Cortex of kidney (tissue), 1 donor: ENCODE data around the gene LSS.
"Not testable (repeated sequence)": the region's sequence is repeated elsewhere in the genome, so short reads cannot be mapped to it uniquely, and the experiment has no call there.

Source experiments
- DNase-seq: peaks from one replicate; lab custom pipeline; 2025; lab: John Stamatoyannopoulos, UW

Gene LSS

GRCh38 chr21:46152927-46153246, 75.7 kb downstream of the LSS start:
- no peak for DNase-seq

GRCh38 chr21:46151989-46152926, 76.3 kb downstream of the LSS start:
- DNase-seq, result no peak

- no peak for DNase-seq
Observed at GRCh38 chr21:46151261-46151988, 77.1 kb downstream of the LSS start.

- no peak for DNase-seq
Observed at GRCh38 chr21:46150491-46151121, 78.0 kb downstream of the LSS start.

GRCh38 chr21:46150073-46150472, 78.5 kb downstream of the LSS start:
- no peak for DNase-seq

- DNase-seq, result no peak
Observed at GRCh38 chr21:46149205-46149901, 79.2 kb downstream of the LSS start.

GRCh38 chr21:46148106-46148505, 80.5 kb downstream of the LSS start:
- no peak for DNase-seq

- not testable (repeated sequence) for DNase-seq
Observed at GRCh38 chr21:46147429-46147828, 81.1 kb downstream of the LSS start.

GRCh38 chr21:46146856-46147255, 81.7 kb downstream of the LSS start:
- DNase-seq, result no peak

- no peak for DNase-seq
Observed at GRCh38 chr21:46145840-46146691, 82.5 kb downstream of the LSS start.

GRCh38 chr21:46145159-46145839, 83.3 kb downstream of the LSS start:
- DNase-seq, result no peak

- DNase-seq, result no peak
Observed at GRCh38 chr21:46144464-46145070, 84.0 kb downstream of the LSS start.

GRCh38 chr21:46142582-46143473, 85.7 kb downstream of the LSS start:
- DNase-seq, result no peak

- no peak for DNase-seq
Observed at GRCh38 chr21:46141767-46142581, 86.6 kb downstream of the LSS start.

- not testable (repeated sequence) for DNase-seq
Observed at GRCh38 chr21:46140352-46141003, 88.1 kb downstream of the LSS start.

- DNase-seq, result no peak
Observed at GRCh38 chr21:46139686-46140085, 88.9 kb downstream of the LSS start.

GRCh38 chr21:46138383-46138970, 90.1 kb downstream of the LSS start:
- DNase-seq, result no peak
